Tibial artery (tissue), 4 donors: ENCODE measurements around the gene OR10G8.

Experiments used
- DNase-seq, 2 donors: peaks; one replicate each; pipeline ENCODE4 v3.0.0-alpha.2; 2019
- H3K27ac ChIP-seq, 2 donors: fragments of 200-600 bp; sonication (generic) in 1 of 2; 1 replicate in 1 of 2; 2 replicates in 1 of 2; pipeline ENCODE4 v1.5.1; 2018 to 2019; ENCODE audit warnings: mild to moderate bottlenecking in 1 of 2
- H3K27me3 ChIP-seq, 2 donors: fragments of 200-600 bp; sonication (generic) in 1 of 2; one replicate each; pipeline versions ENCODE4 v1.5.1 to v1.6.0; 2016 to 2019
- H3K36me3 ChIP-seq, 3 donors: fragments of 200-600 bp; sonication (generic) in 2 of 3; one replicate each; pipeline ENCODE4 v1.5.1; 2016 to 2019; ENCODE audit warnings: mild to moderate bottlenecking in 2 of 3
- H3K4me1 ChIP-seq, 4 donors: fragments of 200-600 bp; sonication (generic) in 2 of 4; 1 replicate in 3 of 4; 2 replicates in 1 of 4; pipeline ENCODE4 v1.5.1; 2016 to 2019
- H3K4me3 ChIP-seq, 2 donors: fragments of 200-600 bp; sonication (generic) in 1 of 2; 1 replicate in 1 of 2; 2 replicates in 1 of 2; pipeline ENCODE4 v1.5.1; 2018 to 2019; ENCODE audit warnings: mild to moderate bottlenecking in 2 of 2
- H3K9me3 ChIP-seq, 3 donors: fragments of 200-600 bp; sonication (generic) in 1 of 3; one replicate each; pipeline ENCODE4 v1.5.1; 2016 to 2019
- intact Hi-C: fragments of 100-400 bp; cut with DNase I; formaldehyde crosslinking; loops from one replicate; pipeline ENCODE4 v1.15.0; 2023; ENCODE audit warnings: low total_unique reads
- TF ChIP-seq, protein P1 (sequence below), 2 experiments: fragments of 200-600 bp in 1 of 2; fragments of 450-650 bp in 1 of 2; IDR thresholded peaks; one replicate each; pipeline ENCODE4 v1.5.1; 2017 to 2019; ENCODE audit warnings: antibody characterized with exemption in 2 of 2, mild to moderate bottlenecking in 1 of 2, moderate library complexity in 1 of 2

The OR10G8 gene

DNA sequence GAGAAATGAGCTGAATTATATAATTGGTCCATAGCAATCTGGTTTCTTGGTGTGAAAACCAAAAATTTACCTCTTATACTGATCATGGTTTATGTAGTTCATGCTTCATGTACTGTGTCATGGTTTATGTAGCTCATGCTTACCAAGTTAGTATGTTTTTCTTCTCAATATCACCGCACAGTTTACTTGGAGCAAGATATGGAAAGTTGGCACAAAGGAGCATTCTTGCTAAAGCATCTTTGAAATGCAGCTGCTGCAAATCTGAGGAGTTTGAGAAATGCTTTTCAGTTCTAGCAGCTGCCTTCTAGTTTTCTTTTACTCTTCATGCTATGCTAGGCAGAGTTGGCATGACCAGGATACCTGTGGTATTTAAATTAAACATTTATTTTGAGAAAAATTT lies 10.1 kb downstream of the OR10G8 start:
- H3K4me3 ChIP-seq = no peak overlapping the region
- H3K36me3 ChIP-seq = no peaks in the 10 kb centered on the region
- no peaks in the 10 kb centered on the region for H3K9me3 ChIP-seq
- H3K4me1 ChIP-seq = peaks cover 0 to 11% (median 0%) of the 10 kb centered on the region in 4 donors
- intact Hi-C loops = no loop called here
- H3K27ac ChIP-seq = no peak overlapping the region
- no peaks in the 10 kb centered on the region for H3K27me3 ChIP-seq
- DNase-seq = no peak
- TF ChIP-seq, protein P1, sequence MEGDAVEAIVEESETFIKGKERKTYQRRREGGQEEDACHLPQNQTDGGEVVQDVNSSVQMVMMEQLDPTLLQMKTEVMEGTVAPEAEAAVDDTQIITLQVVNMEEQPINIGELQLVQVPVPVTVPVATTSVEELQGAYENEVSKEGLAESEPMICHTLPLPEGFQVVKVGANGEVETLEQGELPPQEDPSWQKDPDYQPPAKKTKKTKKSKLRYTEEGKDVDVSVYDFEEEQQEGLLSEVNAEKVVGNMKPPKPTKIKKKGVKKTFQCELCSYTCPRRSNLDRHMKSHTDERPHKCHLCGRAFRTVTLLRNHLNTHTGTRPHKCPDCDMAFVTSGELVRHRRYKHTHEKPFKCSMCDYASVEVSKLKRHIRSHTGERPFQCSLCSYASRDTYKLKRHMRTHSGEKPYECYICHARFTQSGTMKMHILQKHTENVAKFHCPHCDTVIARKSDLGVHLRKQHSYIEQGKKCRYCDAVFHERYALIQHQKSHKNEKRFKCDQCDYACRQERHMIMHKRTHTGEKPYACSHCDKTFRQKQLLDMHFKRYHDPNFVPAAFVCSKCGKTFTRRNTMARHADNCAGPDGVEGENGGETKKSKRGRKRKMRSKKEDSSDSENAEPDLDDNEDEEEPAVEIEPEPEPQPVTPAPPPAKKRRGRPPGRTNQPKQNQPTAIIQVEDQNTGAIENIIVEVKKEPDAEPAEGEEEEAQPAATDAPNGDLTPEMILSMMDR (IDR thresholded peaks at IDR 0.05) = no peak

DNA sequence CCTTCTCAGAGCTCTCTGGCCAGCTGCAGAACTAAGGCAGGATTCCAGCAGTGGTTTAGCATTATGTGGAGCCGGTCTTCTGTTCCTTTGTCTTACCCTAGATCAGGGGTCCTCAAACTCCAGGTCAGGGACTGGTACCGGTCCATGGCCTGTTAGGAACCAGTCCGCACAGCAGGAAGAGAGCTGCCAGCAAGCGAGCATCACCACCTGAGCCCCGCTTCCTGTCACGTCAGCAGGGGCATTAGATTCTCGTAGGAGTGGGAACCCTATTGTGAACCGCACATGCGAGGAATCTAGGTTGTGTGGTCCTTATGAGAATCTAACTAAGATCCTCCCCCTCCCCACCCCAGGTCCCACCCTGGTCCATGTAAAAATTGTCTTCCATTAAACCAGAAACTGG lies 13.0 kb downstream of the OR10G8 start:
- H3K27ac ChIP-seq = no peak overlapping the region
- H3K9me3 ChIP-seq = no peaks in the 10 kb centered on the region
- peaks cover 0 to 11% (median 0%) of the 10 kb centered on the region in 4 donors for H3K4me1 ChIP-seq
- no peaks in the 10 kb centered on the region for H3K36me3 ChIP-seq
- intact Hi-C loops = no loop called here
- H3K4me3 ChIP-seq = no peak overlapping the region
- TF ChIP-seq, protein P1 (IDR thresholded peaks at IDR 0.05) = no peak
- H3K27me3 ChIP-seq = no peaks in the 10 kb centered on the region
- no peak for DNase-seq

DNA sequence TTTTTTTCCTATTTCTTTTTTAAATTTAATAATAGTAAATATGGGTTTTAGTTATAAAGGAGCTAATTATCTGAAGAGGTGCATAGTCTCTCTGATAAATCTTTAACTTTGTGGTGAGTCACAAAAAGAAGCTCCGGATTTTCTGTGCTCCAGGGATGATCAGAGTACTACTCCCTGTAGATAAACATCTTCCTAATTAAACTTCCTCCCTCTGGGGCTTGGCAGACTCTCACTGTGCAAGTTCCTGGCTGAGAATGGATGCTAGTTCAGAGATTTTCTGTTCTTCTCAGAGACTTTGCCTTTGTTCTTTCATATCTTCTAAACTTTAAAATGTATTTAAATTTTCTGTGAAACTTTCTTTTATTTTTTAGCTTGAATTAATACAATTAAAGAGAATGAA lies 14.7 kb downstream of the OR10G8 start, which contains the start of gene OR10G7:
Gene OR10G7, minus strand, starts transcription at position 72 of the 400 bp plus-strand sequence. CDS start 2,324 bp downstream, outside the sequence.
- H3K27me3 ChIP-seq = no peaks in the 10 kb centered on the region
- intact Hi-C loops = no loop called here
- DNase-seq = no peak
- peaks cover 0 to 11% (median 0%) of the 10 kb centered on the region in 4 donors for H3K4me1 ChIP-seq
- no peaks in the 10 kb centered on the region for H3K9me3 ChIP-seq
- no peaks in the 10 kb centered on the region for H3K36me3 ChIP-seq
- TF ChIP-seq, protein P1 (IDR thresholded peaks at IDR 0.05) = no peak
- no peak within 1 kb of the TSS for H3K27ac ChIP-seq
- H3K4me3 ChIP-seq = no peak within 1 kb of the TSS

DNA sequence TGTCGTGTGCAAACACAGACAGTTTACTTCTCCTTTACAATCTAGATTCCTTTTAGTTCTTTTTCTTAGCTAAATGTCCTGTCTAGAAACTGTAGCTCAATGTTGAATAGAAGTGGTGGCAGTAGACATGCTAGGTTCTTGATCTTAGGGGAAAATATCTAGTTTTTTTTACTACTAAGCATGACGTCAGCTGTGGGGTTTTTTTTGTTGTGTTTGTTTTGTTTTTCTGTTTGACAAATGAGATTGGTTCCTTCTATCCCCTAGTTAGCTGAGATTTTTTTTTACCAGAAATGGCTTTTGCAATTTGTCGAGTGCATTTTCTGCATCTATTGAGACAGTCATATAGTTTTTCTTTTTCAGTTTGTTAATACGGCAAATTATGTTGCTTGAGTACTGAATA lies 16.8 kb downstream of the OR10G8 start:
- Histone ChIP-seq H3K27ac (no peak overlapping the region), H3K9me3 (no peaks in the 10 kb centered on the region), H3K36me3 (no peaks in the 10 kb centered on the region), H3K4me3 (no peak overlapping the region), H3K27me3 (no peaks in the 10 kb centered on the region), H3K4me1 (no peaks in the 10 kb centered on the region)
- TF ChIP-seq, protein P1 (IDR thresholded peaks at IDR 0.05) = no peak
- DNase-seq = no peak
- intact Hi-C loops = no loop called here

DNA sequence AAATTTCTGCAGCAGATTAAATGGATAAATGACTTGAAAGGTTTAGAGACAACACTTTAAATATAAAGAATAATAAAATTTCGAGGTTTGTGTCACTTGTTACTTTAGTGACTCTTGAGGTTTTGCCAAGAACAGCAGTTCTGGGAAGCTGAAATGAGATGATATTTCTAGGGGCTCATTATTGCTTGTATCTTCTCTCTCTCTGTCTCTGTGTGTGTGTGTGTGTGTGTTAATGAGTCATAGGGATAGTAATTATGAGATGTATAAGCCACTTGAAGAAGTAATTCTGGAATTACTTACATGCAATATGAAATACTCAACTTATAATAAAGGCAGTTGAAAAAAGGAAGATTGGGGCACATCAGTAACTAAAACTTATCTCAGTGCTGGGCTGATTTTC lies 24.1 kb downstream of the OR10G8 start:
- no peaks in the 10 kb centered on the region for H3K9me3 ChIP-seq
- H3K4me3 ChIP-seq = no peak overlapping the region
- H3K36me3 ChIP-seq = no peaks in the 10 kb centered on the region
- TF ChIP-seq, protein P1 (IDR thresholded peaks at IDR 0.05) = no peak
- no peaks in the 10 kb centered on the region for H3K27me3 ChIP-seq
- H3K4me1 ChIP-seq = no peaks in the 10 kb centered on the region
- intact Hi-C loops = no loop called here
- DNase-seq = no peak
- H3K27ac ChIP-seq = no peak overlapping the region

DNA sequence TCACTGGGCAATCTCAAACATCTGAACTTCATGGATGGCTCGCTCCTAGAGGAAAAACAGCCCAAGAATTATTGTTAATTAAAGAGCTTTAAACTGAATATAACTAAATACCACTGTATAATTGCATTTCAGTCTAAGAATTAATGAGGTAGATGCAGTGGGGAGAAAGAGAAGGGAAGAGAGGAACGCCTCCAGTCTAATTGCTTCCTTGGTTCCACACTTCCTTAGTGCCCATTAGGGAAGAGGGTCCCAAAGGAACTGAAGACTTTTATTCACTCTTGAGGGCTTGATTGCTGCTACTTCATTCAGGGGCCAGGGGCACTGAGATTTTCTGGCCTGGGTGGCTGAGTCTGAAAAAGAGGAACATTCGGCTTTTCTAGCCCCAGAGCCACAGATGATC lies 26.4 kb downstream of the OR10G8 start:
- intact Hi-C loops = no loop called here
- H3K9me3 ChIP-seq = no peaks in the 10 kb centered on the region
- no peaks in the 10 kb centered on the region for H3K27me3 ChIP-seq
- no peak overlapping the region for H3K27ac ChIP-seq
- TF ChIP-seq, protein P1 (IDR thresholded peaks at IDR 0.05) = no peak
- H3K4me3 ChIP-seq = no peak overlapping the region
- no peak for DNase-seq
- H3K4me1 ChIP-seq = no peaks in the 10 kb centered on the region
- H3K36me3 ChIP-seq = no peaks in the 10 kb centered on the region
